Lower lobe of right lung (tissue), 2 donors: Measurements from ENCODE around the gene TMEM86A. TPM values are rescaled to one million over a fixed set of nuclear protein-coding genes. Genes with fewer than 3 reads are reported as not detected.

Experiments
- ATAC-seq, 2 donors: fragments of 200-7000 bp; cut with Tn5 transposase; one replicate each; pipeline ENCODE4 v1.9.1; 2020 to 2022; ENCODE audit warnings: mild to moderate bottlenecking in 2 of 2, moderate library complexity in 2 of 2
- DNase-seq: peaks from one replicate; pipeline ENCODE4 v3.0.0-alpha.2; 2020
- H3K27ac ChIP-seq: fragments of 200-600 bp; one replicate; pipeline ENCODE4 v1.8.0; 2022
- H3K27me3 ChIP-seq: fragments of 200-600 bp; one replicate; pipeline ENCODE4 v1.8.0; 2022; ENCODE audit warnings: low read depth
- H3K36me3 ChIP-seq: fragments of 200-600 bp; one replicate; pipeline ENCODE4 v1.8.0; 2022; ENCODE audit warnings: mild to moderate bottlenecking
- H3K4me1 ChIP-seq: fragments of 200-600 bp; one replicate; pipeline ENCODE4 v1.8.0; 2022
- H3K4me3 ChIP-seq: fragments of 200-600 bp; one replicate; pipeline ENCODE4 v1.8.0; 2022; ENCODE audit warnings: mild to moderate bottlenecking
- H3K9me3 ChIP-seq: fragments of 200-600 bp; one replicate; pipeline ENCODE4 v1.8.0; 2022
- intact Hi-C: fragments of 100-400 bp; cut with DNase I; formaldehyde crosslinking; loops from one replicate; pipeline ENCODE4 v1.11.0; 2022
- total RNA-seq: library from RNA; stranded (reverse); fragmentation: NEBNext Ultra II Directional; extraction: Animal tissue kit (Norgen Biotek cat#: 25700); gene quantifications from one replicate; pipeline ENCODE4 v1.2.1, GENCODE V29; 2021
- TF ChIP-seq, protein P1 (sequence below): fragments of 200-600 bp; IDR thresholded peaks from one replicate; pipeline ENCODE4 v1.8.0; 2022; ENCODE audit warnings: antibody characterized with exemption, mild to moderate bottlenecking
- donor health status: DM: no; HTN: yes; CAD: no; lungs with severe emphysema.

TMEM86A gene
- total RNA-seq, 1 donor from 2014 or later = 11.7 TPM

DNA sequence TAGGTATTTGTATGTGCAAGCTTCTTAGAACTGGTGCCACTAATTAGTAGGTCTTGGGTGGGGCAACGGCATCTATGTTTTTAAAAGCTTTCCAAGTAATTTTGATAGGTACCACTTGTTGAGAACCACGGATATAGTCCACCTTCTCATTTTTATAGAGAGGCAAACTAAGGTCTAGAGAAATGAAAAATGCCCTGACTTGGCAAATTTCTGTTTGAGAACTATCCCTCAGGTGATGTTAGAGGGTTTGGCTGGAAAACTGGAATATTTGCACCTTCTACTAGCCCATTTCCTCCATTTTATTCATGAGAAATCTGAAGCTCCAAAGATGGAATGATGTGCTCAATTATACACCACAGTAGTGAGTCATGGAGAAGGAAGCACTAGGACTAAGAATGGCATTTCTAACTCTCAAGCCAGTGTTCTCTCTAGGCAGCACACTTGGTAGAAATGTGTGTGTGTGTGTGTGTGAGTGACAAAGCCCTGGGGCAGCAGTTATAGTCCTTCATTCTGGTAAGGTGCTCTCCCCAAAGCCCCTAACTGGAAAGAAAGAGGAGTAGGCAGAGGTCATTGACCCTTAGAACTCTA is 1.8 kb upstream of the TMEM86A start:
- Histone ChIP-seq H3K9me3 (no peaks in the 10 kb centered on the region), H3K27me3 (no peaks in the 10 kb centered on the region), H3K4me3 (no peak overlapping the region), H3K36me3 (peaks cover 3% of the 10 kb centered on the region), H3K27ac (no peak overlapping the region), H3K4me1 (peaks cover 27% of the 10 kb centered on the region)
- TF ChIP-seq, protein P1, sequence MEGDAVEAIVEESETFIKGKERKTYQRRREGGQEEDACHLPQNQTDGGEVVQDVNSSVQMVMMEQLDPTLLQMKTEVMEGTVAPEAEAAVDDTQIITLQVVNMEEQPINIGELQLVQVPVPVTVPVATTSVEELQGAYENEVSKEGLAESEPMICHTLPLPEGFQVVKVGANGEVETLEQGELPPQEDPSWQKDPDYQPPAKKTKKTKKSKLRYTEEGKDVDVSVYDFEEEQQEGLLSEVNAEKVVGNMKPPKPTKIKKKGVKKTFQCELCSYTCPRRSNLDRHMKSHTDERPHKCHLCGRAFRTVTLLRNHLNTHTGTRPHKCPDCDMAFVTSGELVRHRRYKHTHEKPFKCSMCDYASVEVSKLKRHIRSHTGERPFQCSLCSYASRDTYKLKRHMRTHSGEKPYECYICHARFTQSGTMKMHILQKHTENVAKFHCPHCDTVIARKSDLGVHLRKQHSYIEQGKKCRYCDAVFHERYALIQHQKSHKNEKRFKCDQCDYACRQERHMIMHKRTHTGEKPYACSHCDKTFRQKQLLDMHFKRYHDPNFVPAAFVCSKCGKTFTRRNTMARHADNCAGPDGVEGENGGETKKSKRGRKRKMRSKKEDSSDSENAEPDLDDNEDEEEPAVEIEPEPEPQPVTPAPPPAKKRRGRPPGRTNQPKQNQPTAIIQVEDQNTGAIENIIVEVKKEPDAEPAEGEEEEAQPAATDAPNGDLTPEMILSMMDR = no peak
- intact Hi-C loops = no loop called here
- no peak for ATAC-seq
- DNase-seq = no peak

DNA sequence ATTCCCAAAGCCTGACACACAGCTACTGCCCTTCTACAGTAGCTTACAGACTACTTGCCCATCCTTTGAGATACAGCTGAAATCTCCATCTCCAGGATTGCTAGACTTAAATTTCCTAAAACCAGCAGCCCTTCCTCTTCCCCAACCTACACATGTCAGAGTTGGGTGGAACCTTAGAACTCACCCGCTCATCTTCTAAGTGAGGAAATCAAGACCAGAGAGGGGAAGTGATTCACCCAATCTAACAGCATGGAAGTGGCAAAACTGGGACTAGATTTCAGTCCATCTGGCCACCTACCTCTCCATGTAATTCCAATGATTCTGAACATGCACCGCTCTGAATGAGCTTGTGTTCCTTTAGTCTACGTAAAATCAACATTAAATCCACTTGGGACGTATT is 1.0 kb upstream of the TMEM86A start:
- Histone ChIP-seq H3K36me3 (peaks cover 8% of the 10 kb centered on the region), H3K27ac (peak overlapping the region; percentile 79), H3K4me3 (no peak overlapping the region), H3K4me1 (peaks cover 27% of the 10 kb centered on the region), H3K27me3 (no peaks in the 10 kb centered on the region), H3K9me3 (no peaks in the 10 kb centered on the region)
- intact Hi-C loops = no loop called here
- TF ChIP-seq, protein P1 = no peak
- ATAC-seq (peak; percentile 36 to 43), DNase-seq (no peak)

DNA sequence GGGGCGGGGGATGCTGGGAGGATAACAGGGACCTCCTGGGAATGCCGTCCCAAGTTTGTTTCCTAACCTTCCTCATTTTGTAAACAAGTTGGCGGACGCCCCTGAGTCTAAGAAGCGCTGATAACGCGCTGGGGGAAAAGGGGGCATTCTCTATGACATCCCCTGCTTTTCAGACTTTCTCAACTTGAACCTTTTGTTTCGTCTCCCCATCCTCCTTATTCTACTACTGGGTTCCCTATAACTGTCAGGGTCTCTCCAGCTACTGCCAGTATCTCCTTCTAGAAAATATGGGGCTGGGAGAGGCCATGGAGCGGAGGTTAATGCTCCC is 654 bp downstream of the TMEM86A start:
- Histone ChIP-seq H3K9me3 (no peaks in the 10 kb centered on the region), H3K27ac (peak overlapping the region; percentile 79), H3K4me1 (peaks cover 28% of the 10 kb centered on the region), H3K36me3 (peaks cover 8% of the 10 kb centered on the region), H3K27me3 (no peaks in the 10 kb centered on the region), H3K4me3 (peak overlapping the region; percentile 68)
- ATAC-seq (no peak), DNase-seq (no peak)
- TF ChIP-seq, protein P1 = no peak
- intact Hi-C loops = no loop called here

DNA sequence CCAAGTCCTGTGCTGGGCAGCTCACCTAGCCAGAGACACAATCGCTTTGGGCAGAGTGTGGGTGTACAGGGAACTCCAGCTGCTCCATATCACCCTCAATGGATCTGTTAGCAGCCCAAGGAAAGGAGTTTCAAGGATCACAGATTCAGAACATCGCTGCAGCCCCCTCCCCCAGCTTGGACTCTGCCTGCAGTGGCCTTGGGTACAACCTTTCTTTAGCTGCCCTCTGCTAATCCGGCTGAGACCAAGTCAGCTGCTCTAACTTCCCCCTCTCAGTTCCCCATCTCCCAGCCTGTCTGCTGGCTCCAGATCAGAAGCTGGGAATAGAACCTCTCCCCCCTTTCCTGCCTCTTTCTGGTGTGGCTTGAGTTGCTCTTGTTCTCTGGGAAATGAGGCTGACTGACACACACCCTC is 1.3 kb downstream of the TMEM86A start:
- ATAC-seq (peak in 1 of 2 donors; percentile 7), DNase-seq (peak; percentile 52)
- intact Hi-C loops = no loop called here
- TF ChIP-seq, protein P1 = no peak
- Histone ChIP-seq H3K27me3 (no peaks in the 10 kb centered on the region), H3K9me3 (no peaks in the 10 kb centered on the region), H3K4me1 (peaks cover 34% of the 10 kb centered on the region), H3K27ac (peak overlapping the region; percentile 79), H3K36me3 (peaks cover 8% of the 10 kb centered on the region), H3K4me3 (peak overlapping the region; percentile 68)

DNA sequence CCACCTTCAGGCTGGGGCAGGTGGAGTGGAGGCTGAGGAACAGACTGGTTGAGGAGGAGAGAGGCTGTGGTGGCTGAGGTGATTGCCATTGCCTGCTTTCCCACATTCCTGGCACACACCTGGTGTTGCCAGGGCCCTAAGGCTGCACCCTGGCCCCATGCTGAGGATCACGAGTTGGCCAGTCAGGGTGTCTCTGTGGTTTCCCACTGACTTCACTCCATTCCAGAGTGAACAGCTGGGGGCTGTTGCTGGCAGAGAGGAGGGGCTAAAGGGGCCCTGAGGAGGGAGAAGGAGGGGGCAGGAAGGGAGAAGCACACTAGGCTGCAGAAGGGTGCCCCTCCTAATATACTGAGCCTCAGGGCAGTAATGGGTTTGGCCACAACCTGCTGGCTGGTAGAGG is 1.8 kb downstream of the TMEM86A start:
- ATAC-seq = no peak
- H3K27ac ChIP-seq = no peak overlapping the region
- TF ChIP-seq, protein P1 = no peak
- intact Hi-C loops = no loop called here
- no peaks in the 10 kb centered on the region for H3K9me3 ChIP-seq
- no peaks in the 10 kb centered on the region for H3K27me3 ChIP-seq
- peak overlapping the region; percentile 68 for H3K4me3 ChIP-seq
- no peak for DNase-seq
- peaks cover 40% of the 10 kb centered on the region for H3K4me1 ChIP-seq
- H3K36me3 ChIP-seq = peaks cover 8% of the 10 kb centered on the region
